Smooth muscle cell (in vitro differentiated cells): Measurements from ENCODE around the gene ZSCAN21. TPM values are rescaled to one million over a fixed set of nuclear protein-coding genes. Genes with fewer than 3 reads are reported as not detected.

Experiments used
- DNase-seq: peaks from one replicate; lab custom pipeline; 2025; ENCODE audit not compliant: unreplicated experiment; lab: John Stamatoyannopoulos, UW
- H2AFZ ChIP-seq: fragments of 200-600 bp; sonication (generic); 2 replicates; pipeline ENCODE4 v1.6.0; 2016; ENCODE audit warnings: antibody characterized with exemption, low read depth, mild to moderate bottlenecking
- H3F3A ChIP-seq: fragments of 200-600 bp; sonication (generic); 2 replicates; pipeline ENCODE4 v1.6.0; 2017; ENCODE audit warnings: antibody characterized with exemption, low read depth
- H3K27ac ChIP-seq: fragments of 200-600 bp; sonication (generic); 2 replicates; pipeline ENCODE4 v1.5.1; 2016; ENCODE audit warnings: low read depth, mild to moderate bottlenecking
- H3K27me3 ChIP-seq: fragments of 200-600 bp; sonication (generic); 2 replicates; pipeline ENCODE4 v1.6.1; 2016; ENCODE audit warnings: low read depth, mild to moderate bottlenecking
- H3K36me3 ChIP-seq: fragments of 200-600 bp; sonication (generic); 2 replicates; pipeline ENCODE4 v1.5.1; 2016; ENCODE audit warnings: low read depth
- H3K4me1 ChIP-seq: fragments of 200-600 bp; sonication (generic); 2 replicates; pipeline ENCODE4 v1.5.1; 2016; ENCODE audit warnings: low read depth
- H3K4me2 ChIP-seq: fragments of 200-600 bp; sonication (generic); 2 replicates; pipeline ENCODE4 v1.6.0; 2016; ENCODE audit warnings: mild to moderate bottlenecking
- H3K4me3 ChIP-seq: fragments of 200-600 bp; sonication (generic); 2 replicates; pipeline ENCODE4 v1.5.1; 2016; ENCODE audit warnings: mild to moderate bottlenecking
- H3K79me2 ChIP-seq: fragments of 200-600 bp; sonication (generic); 2 replicates; pipeline ENCODE4 v1.6.0; 2016; ENCODE audit warnings: low read depth, mild to moderate bottlenecking
- H3K9ac ChIP-seq: fragments of 200-600 bp; sonication (generic); 2 replicates; pipeline ENCODE4 v1.6.0; 2016; ENCODE audit warnings: low read depth
- H3K9me3 ChIP-seq: fragments of 200-600 bp; sonication (generic); replicated peaks from 2 replicates; pipeline ENCODE4 v1.5.1; 2016; ENCODE audit warnings: low read depth
- H4K20me1 ChIP-seq: fragments of 200-600 bp; sonication (generic); 2 replicates; pipeline ENCODE4 v1.6.0; 2016; ENCODE audit warnings: low read depth
- WGBS: methylation state at CpG from one replicate; pipeline ENCODE4 v1.1.7; 2016; ENCODE audit warnings: low lambda C conversion rate; 5-methylcytosine and 5-hydroxymethylcytosine counted together
- polyA plus RNA-seq: library from polyadenylated mRNA; unstranded; fragments of >200 nt; fragmentation: Nextera tagmentation; extraction: Ambion mirVana; gene quantifications from 2 replicates; pipeline ENCODE4 v1.2.1, GENCODE V29; 2016
- total RNA-seq: library from RNA; depleted of rRNA; stranded (reverse); fragments of >200 nt; gene quantifications from 2 replicates; pipeline ENCODE4 v1.2.3, GENCODE V29; 2014
- TF ChIP-seq, protein P1 (sequence below): fragments of 200-600 bp; sonication (generic); IDR thresholded peaks from 2 replicates; pipeline ENCODE4 v1.5.1; 2017; ENCODE audit warnings: borderline replicate concordance, mild to moderate bottlenecking, antibody characterized with exemption; ENCODE audit not compliant: insufficient read depth, poor library complexity, severe bottlenecking

ZSCAN21 gene
- total and polyA plus RNA-seq, 2 experiments from 2014 or later, result 11.3 to 15.3 TPM

- TF ChIP-seq, protein P1, sequence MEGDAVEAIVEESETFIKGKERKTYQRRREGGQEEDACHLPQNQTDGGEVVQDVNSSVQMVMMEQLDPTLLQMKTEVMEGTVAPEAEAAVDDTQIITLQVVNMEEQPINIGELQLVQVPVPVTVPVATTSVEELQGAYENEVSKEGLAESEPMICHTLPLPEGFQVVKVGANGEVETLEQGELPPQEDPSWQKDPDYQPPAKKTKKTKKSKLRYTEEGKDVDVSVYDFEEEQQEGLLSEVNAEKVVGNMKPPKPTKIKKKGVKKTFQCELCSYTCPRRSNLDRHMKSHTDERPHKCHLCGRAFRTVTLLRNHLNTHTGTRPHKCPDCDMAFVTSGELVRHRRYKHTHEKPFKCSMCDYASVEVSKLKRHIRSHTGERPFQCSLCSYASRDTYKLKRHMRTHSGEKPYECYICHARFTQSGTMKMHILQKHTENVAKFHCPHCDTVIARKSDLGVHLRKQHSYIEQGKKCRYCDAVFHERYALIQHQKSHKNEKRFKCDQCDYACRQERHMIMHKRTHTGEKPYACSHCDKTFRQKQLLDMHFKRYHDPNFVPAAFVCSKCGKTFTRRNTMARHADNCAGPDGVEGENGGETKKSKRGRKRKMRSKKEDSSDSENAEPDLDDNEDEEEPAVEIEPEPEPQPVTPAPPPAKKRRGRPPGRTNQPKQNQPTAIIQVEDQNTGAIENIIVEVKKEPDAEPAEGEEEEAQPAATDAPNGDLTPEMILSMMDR, result no peak
- Histone ChIP-seq H3K79me2 (peaks cover 7% of the 10 kb centered on the region), H3K4me1 (peaks cover 9% of the 10 kb centered on the region), H4K20me1 (no peaks in the 10 kb centered on the region), H3K4me2 (no peak overlapping the region), H3K4me3 (no peak overlapping the region), H3F3A (peaks cover 42% of the 10 kb centered on the region), H2AFZ (no peak overlapping the region), H3K9me3 (no peaks in the 10 kb centered on the region), H3K27me3 (no peaks in the 10 kb centered on the region), H3K9ac (no peak overlapping the region), H3K36me3 (peaks cover 8% of the 10 kb centered on the region), H3K27ac (no peak overlapping the region)
- DNase-seq, result no peak
- WGBS, result 74% methylated on average over 8 of the region's 8 CpGs
Observed at GRCh38 chr7:100093054-100093453, 43.5 kb downstream of the ZSCAN21 start.

GRCh38 chr7:100093498-100093897 is 43.9 kb downstream of the ZSCAN21 start:
- Histone ChIP-seq H3K4me1 (peaks cover 5% of the 10 kb centered on the region), H3K4me2 (no peak overlapping the region), H3F3A (peaks cover 38% of the 10 kb centered on the region), H4K20me1 (no peaks in the 10 kb centered on the region), H3K9ac (no peak overlapping the region), H3K9me3 (no peaks in the 10 kb centered on the region), H3K27ac (no peak overlapping the region), H2AFZ (no peak overlapping the region), H3K79me2 (peaks cover 11% of the 10 kb centered on the region), H3K27me3 (no peaks in the 10 kb centered on the region), H3K36me3 (peaks cover 13% of the 10 kb centered on the region), H3K4me3 (no peak overlapping the region)
- DNase-seq, result no peak
- TF ChIP-seq, protein P1, result no peak
- WGBS, result 90% methylated on average over 13 of the region's 13 CpGs

GRCh38 chr7:100093925-100094486 is 44.4 kb downstream of the ZSCAN21 start:
- no peaks in the 10 kb centered on the region for H4K20me1 ChIP-seq
- peaks cover 16% of the 10 kb centered on the region for H3K79me2 ChIP-seq
- H3K27ac ChIP-seq, result no peak overlapping the region
- H3K4me3 ChIP-seq, result no peak overlapping the region
- peaks cover 18% of the 10 kb centered on the region for H3K36me3 ChIP-seq
- DNase-seq, result no peak
- H3K4me2 ChIP-seq, result no peak overlapping the region
- peaks cover 36% of the 10 kb centered on the region for H3F3A ChIP-seq
- H3K9ac ChIP-seq, result no peak overlapping the region
- 95% methylated on average over 16 of the region's 16 CpGs for WGBS
- TF ChIP-seq, protein P1, result no peak
- peaks cover 9% of the 10 kb centered on the region for H3K4me1 ChIP-seq
- H2AFZ ChIP-seq, result no peak overlapping the region
- H3K27me3 ChIP-seq, result no peaks in the 10 kb centered on the region
- H3K9me3 ChIP-seq, result no peaks in the 10 kb centered on the region

DNA sequence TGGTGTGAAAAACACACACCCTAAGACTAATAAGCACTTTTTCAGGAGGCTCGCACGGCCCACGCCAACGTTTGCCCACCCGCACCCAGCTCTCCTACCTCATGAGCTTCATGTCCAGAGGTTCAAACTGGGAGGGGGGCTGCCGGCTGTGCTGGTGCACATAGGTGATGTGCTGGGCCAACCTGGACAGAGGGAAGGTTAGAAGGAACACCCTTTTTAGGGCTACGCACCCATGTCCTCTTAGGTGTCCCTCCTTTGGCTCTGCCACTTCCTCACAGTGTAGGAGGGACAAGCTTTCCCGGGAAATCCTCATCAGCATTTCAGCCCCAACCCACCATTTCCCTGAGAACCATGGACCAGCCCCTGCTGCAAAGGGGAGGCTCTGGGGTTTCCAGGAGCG is 45.7 kb downstream of the ZSCAN21 start:
- no peak overlapping the region for H3K9ac ChIP-seq
- no peak overlapping the region for H3K4me3 ChIP-seq
- TF ChIP-seq, protein P1, result no peak
- peaks cover 15% of the 10 kb centered on the region for H3K4me1 ChIP-seq
- H3K9me3 ChIP-seq, result no peaks in the 10 kb centered on the region
- DNase-seq, result no peak
- peaks cover 25% of the 10 kb centered on the region for H3K79me2 ChIP-seq
- no peaks in the 10 kb centered on the region for H3K27me3 ChIP-seq
- H2AFZ ChIP-seq, result no peak overlapping the region
- H3K4me2 ChIP-seq, result no peak overlapping the region
- peaks cover 9% of the 10 kb centered on the region for H4K20me1 ChIP-seq
- peaks cover 19% of the 10 kb centered on the region for H3K36me3 ChIP-seq
- WGBS, result 92% methylated on average over 9 of the region's 9 CpGs
- no peak overlapping the region for H3K27ac ChIP-seq
- H3F3A ChIP-seq, result peaks cover 30% of the 10 kb centered on the region
